Measurements from ENCODE around the gene PSMA6.

DNA sequence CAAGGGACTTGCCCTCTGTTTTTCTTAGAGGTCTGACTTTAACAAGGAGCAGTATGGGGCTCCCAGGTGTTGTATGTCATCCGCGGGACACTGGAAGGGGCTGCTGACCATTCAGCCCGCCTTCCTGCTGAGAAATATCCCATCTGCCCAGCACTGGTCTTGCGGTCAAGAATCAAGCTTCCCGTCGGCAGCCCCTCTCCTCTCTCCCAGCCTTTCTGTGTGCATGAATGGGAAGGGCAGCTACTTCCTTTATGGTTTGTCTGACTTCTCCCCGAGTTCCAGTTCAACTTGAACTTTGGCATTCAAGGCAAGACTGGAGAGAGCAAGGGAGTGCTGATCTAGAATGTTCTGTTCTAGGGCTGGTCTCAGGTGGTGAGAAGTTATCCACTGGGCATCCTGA lies 51.5 kb downstream of the PSMA6 start:
- TF ChIP-seq GATA3 (IDR thresholded peaks at IDR 0.05; ENCODE audit: low read depth, low read length) (no peak), GATA2 (IDR thresholded peaks at IDR 0.05; ENCODE audit: low read depth, low read length) (no peak)

Measured in SH-SY5Y (cell line).